ENCODE data around the gene SNX10.

Gene SNX10

DNA sequence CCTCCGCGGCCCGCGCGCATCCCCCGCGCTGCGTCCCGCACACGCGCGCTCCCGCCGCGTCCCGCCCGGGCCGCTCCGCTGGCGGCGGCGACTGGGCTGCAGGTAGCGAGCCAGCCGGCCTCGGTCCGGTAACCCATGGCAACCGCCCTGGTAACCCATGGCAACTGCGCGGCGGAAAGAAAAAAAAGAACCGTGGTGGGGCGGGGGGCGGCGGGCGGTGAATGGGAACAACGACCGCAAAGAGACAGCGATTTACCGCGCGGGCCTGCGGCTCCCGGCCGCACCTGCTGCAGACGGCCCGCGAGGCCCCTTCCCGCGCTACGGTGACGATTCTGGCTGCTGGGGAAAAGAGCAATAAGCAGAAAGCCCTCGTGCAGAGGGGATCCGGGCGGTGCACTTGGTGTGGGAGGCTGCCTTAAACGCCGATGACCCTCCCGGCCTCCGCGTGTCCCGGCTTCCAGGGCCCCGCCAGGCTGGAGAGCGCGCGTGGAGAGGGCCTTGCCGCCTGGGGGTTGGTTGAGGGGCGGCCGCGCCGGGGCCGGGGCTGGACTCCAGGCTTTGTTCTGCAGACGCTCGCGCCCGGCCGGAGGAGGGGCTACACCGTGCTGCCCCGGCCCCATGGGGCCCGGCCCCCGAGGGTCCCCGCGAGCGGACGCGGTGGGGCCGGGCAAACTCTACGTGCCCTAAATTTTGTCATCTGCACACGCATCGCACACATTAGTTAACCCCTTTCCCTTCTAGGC lies 84.7 kb downstream of the SNX10 start:
- TF ChIP-seq CTCF (IDR thresholded peaks at IDR 0.05; ENCODE audit: extremely low read depth, missing control alignments) = no peak
- peak; percentile 73 for DNase-seq (ENCODE audit: low spot score)

GRCh38 chr7:26378016-26378415 lies 86.4 kb downstream of the SNX10 start:
- no peak for TF ChIP-seq CTCF (IDR thresholded peaks at IDR 0.05; ENCODE audit: extremely low read depth, missing control alignments)
- DNase-seq (ENCODE audit: low spot score) = no peak

GRCh38 chr7:26379711-26380110 lies 88.0 kb downstream of the SNX10 start:
- no peak for DNase-seq (ENCODE audit: low spot score)
- TF ChIP-seq CTCF (IDR thresholded peaks at IDR 0.05; ENCODE audit: extremely low read depth, missing control alignments) = no peak

GRCh38 chr7:26381476-26382353 lies 90.1 kb downstream of the SNX10 start:
- no peak for TF ChIP-seq CTCF (IDR thresholded peaks at IDR 0.05; ENCODE audit: extremely low read depth, missing control alignments)
- no peak for DNase-seq (ENCODE audit: low spot score)

- TF ChIP-seq CTCF (IDR thresholded peaks at IDR 0.05; ENCODE audit: extremely low read depth, missing control alignments) = no peak
- DNase-seq (ENCODE audit: low spot score) = no peak
These were observed 93.6 kb downstream of the SNX10 start for GRCh38 chr7:26385240-26385639.

DNA sequence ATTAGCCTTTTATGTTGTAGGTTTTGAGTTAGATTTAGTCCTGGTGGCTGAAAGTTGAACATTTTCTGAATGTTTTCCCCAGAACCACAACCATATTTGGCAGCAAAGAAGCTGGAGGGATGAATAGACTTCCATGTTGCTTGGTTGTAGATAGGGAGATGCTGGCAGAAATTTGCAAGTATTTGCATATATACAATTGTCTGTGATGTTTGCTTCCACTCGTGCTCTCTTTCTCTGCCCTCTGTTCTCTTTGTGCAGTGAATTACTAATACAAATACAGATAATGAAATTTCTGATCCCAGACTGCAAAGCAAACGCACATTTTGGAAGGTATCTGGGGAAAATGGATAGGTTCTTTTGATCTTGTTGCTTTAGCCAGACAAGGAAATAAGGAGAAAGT lies 96.1 kb downstream of the SNX10 start:
- no peak for TF ChIP-seq CTCF (IDR thresholded peaks at IDR 0.05; ENCODE audit: extremely low read depth, missing control alignments)
- no peak for DNase-seq (ENCODE audit: low spot score)

DNA sequence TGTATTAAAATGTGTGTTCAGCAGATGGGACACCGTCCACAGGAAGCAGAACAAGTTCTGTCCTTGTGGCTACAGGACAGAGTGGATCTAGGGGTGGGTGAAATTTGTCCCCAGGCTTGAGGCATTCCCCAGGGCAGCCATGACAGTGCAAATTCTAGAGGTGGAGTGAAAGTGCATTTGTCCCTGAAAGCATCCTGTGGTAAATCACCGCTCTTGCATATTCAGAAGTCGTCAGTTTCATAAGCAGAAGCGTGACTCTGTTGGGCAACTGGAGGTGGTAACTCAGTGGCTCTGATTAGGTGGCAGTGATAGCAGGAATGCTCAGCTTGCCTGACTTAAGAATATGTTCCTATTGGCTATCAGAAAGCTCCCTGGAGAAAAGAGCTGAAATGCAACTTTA lies 96.6 kb downstream of the SNX10 start:
- TF ChIP-seq CTCF (IDR thresholded peaks at IDR 0.05; ENCODE audit: extremely low read depth, missing control alignments) = no peak
- DNase-seq (ENCODE audit: low spot score) = peak; percentile 41
